Epithelial cell of esophagus (primary cell): ENCODE data around the gene PTGR3.
A peak's percentile ranks its signal among the peaks of the same experiment; 100 is the strongest.

Source experiments
- DNase-seq: peaks from one replicate; pipeline ENCODE4 v3.0.0; 2010; ENCODE audit warnings: low read depth
- H3K4me3 ChIP-seq: 2 replicates; pipeline ENCODE4 v1.5.1; 2011; ENCODE audit warnings: mild to moderate bottlenecking, low read length, control low read depth
- TF ChIP-seq, protein P1 (sequence below): IDR thresholded peaks from 2 replicates; pipeline ENCODE4 v1.5.1; 2011; ENCODE audit warnings: low read depth, mild to moderate bottlenecking, low read length, control low read depth, inconsistent platforms; ENCODE audit not compliant: insufficient read depth; ENCODE audit errors: missing control alignments

The PTGR3 gene

DNA sequence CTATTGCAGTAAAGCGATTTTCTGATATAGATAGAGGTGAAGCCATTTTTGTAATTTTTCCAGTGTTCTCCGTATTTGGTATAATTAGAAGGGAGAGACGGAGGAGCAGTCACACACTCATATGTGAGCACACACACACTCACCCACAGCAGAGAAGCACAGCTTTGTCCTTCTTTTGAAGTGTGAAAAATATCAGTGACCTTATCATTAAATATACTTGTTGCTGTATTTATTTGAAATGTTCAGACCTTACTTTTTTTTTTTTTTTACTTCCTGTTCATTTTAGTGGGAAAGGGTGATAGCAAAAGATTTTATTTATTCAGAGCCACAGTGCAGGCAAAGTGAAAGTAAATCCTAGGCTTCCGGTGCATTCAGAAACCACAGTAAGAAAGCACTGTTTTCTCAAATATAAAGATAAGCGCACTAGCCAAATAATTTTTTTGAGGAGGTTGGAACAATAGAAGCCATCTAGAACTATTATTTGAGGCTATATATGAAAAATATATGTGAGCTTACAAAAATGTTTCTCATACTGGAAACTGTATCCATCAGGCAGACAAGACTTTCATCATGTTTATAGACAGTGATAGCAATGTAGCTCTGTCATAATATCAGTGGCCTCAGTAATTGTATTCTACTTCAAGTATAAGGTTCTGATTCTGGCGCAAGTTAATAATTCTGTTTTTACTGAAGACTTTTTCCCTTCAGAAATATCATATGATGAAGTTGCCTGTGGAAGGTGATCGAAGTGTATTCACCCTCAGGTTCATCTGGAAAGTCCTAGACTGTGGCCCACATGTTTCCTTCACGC, 38.9 kb upstream of the PTGR3 start:
- TF ChIP-seq, protein P1, sequence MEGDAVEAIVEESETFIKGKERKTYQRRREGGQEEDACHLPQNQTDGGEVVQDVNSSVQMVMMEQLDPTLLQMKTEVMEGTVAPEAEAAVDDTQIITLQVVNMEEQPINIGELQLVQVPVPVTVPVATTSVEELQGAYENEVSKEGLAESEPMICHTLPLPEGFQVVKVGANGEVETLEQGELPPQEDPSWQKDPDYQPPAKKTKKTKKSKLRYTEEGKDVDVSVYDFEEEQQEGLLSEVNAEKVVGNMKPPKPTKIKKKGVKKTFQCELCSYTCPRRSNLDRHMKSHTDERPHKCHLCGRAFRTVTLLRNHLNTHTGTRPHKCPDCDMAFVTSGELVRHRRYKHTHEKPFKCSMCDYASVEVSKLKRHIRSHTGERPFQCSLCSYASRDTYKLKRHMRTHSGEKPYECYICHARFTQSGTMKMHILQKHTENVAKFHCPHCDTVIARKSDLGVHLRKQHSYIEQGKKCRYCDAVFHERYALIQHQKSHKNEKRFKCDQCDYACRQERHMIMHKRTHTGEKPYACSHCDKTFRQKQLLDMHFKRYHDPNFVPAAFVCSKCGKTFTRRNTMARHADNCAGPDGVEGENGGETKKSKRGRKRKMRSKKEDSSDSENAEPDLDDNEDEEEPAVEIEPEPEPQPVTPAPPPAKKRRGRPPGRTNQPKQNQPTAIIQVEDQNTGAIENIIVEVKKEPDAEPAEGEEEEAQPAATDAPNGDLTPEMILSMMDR = no peak
- DNase-seq = peak; percentile 29

DNA sequence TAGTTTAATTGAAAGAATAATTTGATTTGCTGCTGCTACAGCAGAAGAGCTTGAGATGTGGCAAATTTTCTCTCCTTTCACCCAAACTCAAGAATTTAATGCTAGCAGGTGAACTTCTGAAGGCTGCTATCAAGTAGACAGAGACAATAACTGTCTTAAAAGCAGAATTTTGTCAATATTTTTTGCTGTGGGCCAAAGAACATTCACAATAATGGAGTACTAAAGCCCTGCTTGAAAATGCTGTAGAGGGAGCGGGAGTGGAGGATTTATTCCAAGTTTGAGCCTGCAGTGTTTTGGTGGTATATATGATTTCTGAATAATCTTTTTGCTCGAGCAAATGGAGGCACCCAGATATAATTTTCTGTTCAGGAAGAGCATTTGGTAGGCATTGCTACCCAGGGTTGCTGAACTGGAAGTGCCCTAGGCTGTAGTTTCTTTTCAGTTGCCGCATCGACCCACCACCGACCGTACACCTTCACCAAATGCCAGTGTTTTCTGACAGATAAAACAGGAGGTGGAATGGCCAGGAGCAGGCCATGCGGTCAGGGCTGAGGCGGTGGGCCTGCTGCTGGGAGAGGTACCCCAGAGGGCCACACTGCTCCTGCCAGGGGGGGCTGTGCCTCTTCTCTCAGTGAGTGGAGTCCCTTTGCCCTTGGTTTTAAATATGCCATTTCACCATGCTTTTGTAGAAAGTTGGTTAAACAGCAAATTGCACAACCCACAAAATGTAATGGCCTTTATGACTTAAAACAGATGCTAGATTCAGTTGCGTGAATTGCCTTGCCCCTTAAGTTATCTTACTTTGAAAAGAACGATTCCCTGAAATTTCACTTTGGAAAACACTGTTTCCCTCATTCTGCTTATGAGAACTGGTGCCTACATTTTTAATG, 38.0 kb upstream of the PTGR3 start:
- TF ChIP-seq, protein P1 = no peak
- no peak for DNase-seq

More for the DNA sequence above, 38.9 kb upstream of the PTGR3 start:
- H3K4me3 ChIP-seq = peak overlapping the region; percentile 50

DNA sequence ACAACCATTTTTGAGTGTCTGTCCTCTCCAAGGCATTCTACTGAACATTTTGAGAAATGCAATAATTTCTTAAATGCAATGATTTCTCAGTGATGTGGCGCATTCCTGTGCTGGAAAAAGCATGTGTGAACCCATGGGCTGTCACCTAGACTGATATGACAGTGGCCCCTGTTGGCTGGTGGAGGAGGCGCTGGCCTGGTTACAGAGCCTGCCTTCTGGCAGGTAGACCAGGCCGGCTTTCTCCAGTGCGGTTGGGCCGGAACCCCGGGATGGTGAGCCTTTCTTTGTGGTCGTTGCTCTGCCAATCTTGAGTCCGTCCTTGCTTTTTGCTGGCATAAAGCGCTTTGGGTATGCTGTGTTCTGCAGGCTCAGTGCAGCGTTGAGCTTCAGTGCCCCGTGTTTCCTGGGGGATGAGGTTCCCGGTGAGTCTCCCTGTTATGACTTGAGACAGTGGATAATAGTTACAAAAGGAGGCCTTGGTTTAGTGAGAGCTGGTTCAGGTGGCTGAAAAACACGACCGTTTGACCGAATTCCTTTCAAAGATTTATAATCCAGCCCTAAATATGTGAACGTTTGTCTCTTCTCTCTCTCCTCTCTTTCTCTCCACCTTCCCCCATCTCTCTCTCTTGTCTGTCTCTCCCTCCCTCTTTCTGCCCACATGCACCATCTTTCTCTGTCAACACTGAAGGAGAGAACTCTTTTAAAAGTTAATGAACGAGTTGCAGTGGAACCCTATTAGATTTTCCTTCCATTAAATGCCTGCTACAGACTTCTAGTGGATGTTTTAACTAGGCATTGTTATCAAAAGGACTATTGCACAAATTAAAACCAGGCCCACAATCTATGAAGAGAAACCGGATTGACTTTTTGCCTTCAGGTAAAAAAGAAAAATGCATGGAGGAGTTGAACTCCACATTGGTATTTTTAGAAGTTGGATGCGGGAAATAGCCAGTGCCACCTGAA, 35.7 kb upstream of the PTGR3 start:
- peak; percentile 14 for DNase-seq
- no peak overlapping the region for H3K4me3 ChIP-seq
- TF ChIP-seq, protein P1 = peak; percentile 33

More for the DNA sequence above, 38.0 kb upstream of the PTGR3 start:
- H3K4me3 ChIP-seq = peak overlapping the region; percentile 50

DNA sequence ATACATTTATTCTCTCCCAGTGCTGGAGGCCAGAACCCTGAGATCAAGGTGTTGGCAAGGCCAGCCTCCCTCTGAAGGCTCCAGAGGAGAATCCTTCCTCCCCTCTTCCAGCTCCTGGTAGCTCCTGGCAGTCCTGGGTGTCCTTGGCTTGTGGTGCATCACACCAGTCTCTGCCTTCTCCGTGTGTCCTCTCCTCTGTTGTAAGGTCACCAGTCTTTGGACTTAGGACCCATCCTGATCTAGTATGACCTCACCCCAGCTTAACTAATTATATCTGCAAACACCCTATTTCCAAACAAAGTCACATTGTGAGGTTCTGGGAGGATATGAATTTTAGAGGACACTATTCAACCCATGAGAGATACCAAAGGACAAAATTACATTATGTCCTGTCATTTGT, 32.8 kb upstream of the PTGR3 start:
- no peak for DNase-seq
- TF ChIP-seq, protein P1 = no peak
- H3K4me3 ChIP-seq = no peak overlapping the region

DNA sequence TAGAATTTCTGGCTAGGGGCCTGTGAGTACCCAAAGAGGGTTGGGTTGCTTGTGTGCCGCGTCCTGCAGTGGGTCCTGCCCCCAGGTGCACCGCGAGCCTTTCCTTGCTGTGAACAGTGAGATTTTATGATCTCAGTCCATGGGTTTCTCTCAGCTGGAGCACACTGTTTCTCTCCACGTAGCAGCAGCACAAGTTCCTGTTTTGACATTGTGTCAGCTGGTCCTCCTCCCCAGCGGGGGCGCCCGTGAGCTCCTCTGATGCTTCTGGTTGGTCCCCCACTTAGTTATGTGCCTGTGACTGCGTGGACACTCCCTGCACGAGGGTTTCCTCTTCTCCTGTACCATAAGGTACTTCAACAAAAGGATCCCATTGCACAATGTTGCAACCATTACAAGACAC, 31.5 kb upstream of the PTGR3 start:
- TF ChIP-seq, protein P1 = no peak
- no peak overlapping the region for H3K4me3 ChIP-seq
- no peak for DNase-seq

DNA sequence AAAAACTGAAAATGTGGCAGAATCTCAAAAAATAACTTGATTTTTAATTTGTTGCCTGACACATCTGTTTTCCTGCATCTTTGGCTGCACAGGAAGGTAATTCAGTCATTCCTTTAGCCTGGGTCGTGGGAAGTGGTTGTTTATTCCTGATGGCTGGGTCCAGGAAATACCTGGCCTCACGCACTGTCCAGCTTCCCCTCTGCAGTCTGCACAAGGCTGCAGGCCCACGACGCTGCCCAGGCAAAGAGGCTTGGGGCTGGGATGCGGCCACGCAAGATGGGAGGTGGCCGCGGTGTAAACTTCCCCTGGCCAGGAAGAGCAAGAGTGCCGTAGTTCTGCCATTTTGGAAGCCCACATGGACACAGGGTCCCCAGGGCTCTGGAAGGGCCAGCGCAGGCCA, 29.8 kb upstream of the PTGR3 start:
- no peak for DNase-seq
- no peak overlapping the region for H3K4me3 ChIP-seq
- TF ChIP-seq, protein P1 = no peak
